ENCODE data around the gene DOCK3. TPM values are rescaled to one million over a fixed set of nuclear protein-coding genes. Genes with fewer than 3 reads are reported as not detected.

The DOCK3 gene
- total RNA-seq, 1 experiment from 2014 or later: 5.6 TPM

DNA sequence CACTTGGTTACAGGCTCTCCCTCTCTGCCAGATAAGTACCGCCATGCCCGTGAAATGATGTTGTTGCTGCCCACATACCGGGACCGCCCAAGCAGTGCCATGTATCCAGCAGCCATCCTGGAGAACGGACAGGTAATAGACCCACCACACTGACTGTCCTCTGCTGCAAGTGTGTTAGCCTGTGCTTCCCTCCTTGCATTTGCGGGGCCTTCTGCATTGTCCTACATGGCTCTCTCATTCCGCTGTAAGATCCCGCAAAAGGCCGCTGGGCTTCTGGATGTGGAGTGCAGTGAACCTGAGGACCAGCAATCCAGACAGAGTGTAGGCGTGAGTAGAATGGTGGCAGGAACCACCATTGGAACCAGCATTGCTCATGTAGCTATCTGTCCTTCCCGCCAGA, 699.7 kb downstream of the DOCK3 start:
- ChIA-PET CTCF (no interaction called here), POLR2A (no interaction called here)
- Mint-ChIP-seq H3K36me3 (no peaks in the 10 kb centered on the region), H3K4me1 (no peaks in the 10 kb centered on the region), H3K4me3 (no peak overlapping the region), H3K9me3 (no peaks in the 10 kb centered on the region), H3K27ac (no peak overlapping the region), H3K27me3 (ENCODE audit: low read depth) (no peaks in the 10 kb centered on the region)
- TF ChIP-seq, protein P1, sequence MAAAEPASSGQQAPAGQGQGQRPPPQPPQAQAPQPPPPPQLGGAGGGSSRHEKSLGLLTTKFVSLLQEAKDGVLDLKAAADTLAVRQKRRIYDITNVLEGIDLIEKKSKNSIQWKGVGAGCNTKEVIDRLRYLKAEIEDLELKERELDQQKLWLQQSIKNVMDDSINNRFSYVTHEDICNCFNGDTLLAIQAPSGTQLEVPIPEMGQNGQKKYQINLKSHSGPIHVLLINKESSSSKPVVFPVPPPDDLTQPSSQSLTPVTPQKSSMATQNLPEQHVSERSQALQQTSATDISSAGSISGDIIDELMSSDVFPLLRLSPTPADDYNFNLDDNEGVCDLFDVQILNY (CRISPR knock-in tag; IDR thresholded peaks at IDR 0.05): no peak
- TF ChIP-seq, protein P2, sequence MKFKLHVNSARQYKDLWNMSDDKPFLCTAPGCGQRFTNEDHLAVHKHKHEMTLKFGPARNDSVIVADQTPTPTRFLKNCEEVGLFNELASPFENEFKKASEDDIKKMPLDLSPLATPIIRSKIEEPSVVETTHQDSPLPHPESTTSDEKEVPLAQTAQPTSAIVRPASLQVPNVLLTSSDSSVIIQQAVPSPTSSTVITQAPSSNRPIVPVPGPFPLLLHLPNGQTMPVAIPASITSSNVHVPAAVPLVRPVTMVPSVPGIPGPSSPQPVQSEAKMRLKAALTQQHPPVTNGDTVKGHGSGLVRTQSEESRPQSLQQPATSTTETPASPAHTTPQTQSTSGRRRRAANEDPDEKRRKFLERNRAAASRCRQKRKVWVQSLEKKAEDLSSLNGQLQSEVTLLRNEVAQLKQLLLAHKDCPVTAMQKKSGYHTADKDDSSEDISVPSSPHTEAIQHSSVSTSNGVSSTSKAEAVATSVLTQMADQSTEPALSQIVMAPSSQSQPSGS (CRISPR knock-in tag; IDR thresholded peaks at IDR 0.05; ENCODE audit: borderline replicate concordance, low read depth): no peak
- TF ChIP-seq, protein P3, sequence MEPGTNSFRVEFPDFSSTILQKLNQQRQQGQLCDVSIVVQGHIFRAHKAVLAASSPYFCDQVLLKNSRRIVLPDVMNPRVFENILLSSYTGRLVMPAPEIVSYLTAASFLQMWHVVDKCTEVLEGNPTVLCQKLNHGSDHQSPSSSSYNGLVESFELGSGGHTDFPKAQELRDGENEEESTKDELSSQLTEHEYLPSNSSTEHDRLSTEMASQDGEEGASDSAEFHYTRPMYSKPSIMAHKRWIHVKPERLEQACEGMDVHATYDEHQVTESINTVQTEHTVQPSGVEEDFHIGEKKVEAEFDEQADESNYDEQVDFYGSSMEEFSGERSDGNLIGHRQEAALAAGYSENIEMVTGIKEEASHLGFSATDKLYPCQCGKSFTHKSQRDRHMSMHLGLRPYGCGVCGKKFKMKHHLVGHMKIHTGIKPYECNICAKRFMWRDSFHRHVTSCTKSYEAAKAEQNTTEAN (CRISPR knock-in tag; IDR thresholded peaks at IDR 0.05): no peak
- TF ChIP-seq TEAD1 (CRISPR knock-in tag; IDR thresholded peaks at IDR 0.05) (no peak), ZBTB21 (CRISPR knock-in tag; IDR thresholded peaks at IDR 0.05; ENCODE audit: borderline replicate concordance) (no peak), MYBL2 (CRISPR knock-in tag; IDR thresholded peaks at IDR 0.05) (no peak), ZNF317 (CRISPR knock-in tag; IDR thresholded peaks at IDR 0.05; ENCODE audit: borderline replicate concordance, low read depth) (no peak)
- ATAC-seq (no peak), DNase-seq (ENCODE audit: low spot score) (no peak)

DNA sequence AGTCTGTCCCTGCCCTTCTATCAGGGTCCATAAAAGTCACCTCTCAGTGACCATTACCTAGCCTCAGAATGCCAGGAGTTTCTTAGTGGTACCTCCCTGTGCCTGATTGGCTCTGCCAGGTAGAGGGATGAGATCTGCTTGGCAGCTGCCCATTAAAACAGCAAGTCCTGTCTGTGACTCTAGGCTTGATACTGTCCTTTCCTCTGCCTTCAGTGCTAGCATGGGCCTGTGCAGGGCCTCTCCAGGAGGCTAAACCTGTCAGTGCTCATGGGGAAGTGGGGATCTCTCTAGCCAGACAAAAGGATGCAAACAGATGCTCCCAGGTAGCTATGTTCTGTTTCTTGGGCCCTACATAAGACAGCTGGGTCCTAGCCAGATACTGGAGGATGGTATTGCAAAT, 700.4 kb downstream of the DOCK3 start:
- Mint-ChIP-seq H3K27me3 (ENCODE audit: low read depth) (no peaks in the 10 kb centered on the region), H3K27ac (no peak overlapping the region), H3K4me3 (no peak overlapping the region), H3K36me3 (no peaks in the 10 kb centered on the region), H3K4me1 (no peaks in the 10 kb centered on the region), H3K9me3 (no peaks in the 10 kb centered on the region)
- ATAC-seq (no peak), DNase-seq (ENCODE audit: low spot score) (no peak)
- POLR2A ChIA-PET: no interaction called here
- CTCF ChIA-PET: no interaction called here
- TF ChIP-seq CBFB (CRISPR knock-in tag; IDR thresholded peaks at IDR 0.05; ENCODE audit: low read depth): no peak
- no peak for TF ChIP-seq CREB1 (CRISPR knock-in tag; IDR thresholded peaks at IDR 0.05)
- TF ChIP-seq, protein P4, sequence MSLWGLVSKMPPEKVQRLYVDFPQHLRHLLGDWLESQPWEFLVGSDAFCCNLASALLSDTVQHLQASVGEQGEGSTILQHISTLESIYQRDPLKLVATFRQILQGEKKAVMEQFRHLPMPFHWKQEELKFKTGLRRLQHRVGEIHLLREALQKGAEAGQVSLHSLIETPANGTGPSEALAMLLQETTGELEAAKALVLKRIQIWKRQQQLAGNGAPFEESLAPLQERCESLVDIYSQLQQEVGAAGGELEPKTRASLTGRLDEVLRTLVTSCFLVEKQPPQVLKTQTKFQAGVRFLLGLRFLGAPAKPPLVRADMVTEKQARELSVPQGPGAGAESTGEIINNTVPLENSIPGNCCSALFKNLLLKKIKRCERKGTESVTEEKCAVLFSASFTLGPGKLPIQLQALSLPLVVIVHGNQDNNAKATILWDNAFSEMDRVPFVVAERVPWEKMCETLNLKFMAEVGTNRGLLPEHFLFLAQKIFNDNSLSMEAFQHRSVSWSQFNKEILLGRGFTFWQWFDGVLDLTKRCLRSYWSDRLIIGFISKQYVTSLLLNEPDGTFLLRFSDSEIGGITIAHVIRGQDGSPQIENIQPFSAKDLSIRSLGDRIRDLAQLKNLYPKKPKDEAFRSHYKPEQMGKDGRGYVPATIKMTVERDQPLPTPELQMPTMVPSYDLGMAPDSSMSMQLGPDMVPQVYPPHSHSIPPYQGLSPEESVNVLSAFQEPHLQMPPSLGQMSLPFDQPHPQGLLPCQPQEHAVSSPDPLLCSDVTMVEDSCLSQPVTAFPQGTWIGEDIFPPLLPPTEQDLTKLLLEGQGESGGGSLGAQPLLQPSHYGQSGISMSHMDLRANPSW (CRISPR knock-in tag; conservative IDR thresholded peaks at IDR 0.05; ENCODE audit: low read depth): no peak
- no peak for TF ChIP-seq GTF2I (CRISPR knock-in tag; conservative IDR thresholded peaks at IDR 0.05)
- TF ChIP-seq MYBL2 (CRISPR knock-in tag; IDR thresholded peaks at IDR 0.05): no peak
- TF ChIP-seq RORB (CRISPR knock-in tag; IDR thresholded peaks at IDR 0.05): no peak
- TF ChIP-seq, protein P5, sequence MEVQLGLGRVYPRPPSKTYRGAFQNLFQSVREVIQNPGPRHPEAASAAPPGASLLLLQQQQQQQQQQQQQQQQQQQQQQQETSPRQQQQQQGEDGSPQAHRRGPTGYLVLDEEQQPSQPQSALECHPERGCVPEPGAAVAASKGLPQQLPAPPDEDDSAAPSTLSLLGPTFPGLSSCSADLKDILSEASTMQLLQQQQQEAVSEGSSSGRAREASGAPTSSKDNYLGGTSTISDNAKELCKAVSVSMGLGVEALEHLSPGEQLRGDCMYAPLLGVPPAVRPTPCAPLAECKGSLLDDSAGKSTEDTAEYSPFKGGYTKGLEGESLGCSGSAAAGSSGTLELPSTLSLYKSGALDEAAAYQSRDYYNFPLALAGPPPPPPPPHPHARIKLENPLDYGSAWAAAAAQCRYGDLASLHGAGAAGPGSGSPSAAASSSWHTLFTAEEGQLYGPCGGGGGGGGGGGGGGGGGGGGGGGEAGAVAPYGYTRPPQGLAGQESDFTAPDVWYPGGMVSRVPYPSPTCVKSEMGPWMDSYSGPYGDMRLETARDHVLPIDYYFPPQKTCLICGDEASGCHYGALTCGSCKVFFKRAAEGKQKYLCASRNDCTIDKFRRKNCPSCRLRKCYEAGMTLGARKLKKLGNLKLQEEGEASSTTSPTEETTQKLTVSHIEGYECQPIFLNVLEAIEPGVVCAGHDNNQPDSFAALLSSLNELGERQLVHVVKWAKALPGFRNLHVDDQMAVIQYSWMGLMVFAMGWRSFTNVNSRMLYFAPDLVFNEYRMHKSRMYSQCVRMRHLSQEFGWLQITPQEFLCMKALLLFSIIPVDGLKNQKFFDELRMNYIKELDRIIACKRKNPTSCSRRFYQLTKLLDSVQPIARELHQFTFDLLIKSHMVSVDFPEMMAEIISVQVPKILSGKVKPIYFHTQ (CRISPR knock-in tag; IDR thresholded peaks at IDR 0.05): no peak
- TF ChIP-seq, protein P6, sequence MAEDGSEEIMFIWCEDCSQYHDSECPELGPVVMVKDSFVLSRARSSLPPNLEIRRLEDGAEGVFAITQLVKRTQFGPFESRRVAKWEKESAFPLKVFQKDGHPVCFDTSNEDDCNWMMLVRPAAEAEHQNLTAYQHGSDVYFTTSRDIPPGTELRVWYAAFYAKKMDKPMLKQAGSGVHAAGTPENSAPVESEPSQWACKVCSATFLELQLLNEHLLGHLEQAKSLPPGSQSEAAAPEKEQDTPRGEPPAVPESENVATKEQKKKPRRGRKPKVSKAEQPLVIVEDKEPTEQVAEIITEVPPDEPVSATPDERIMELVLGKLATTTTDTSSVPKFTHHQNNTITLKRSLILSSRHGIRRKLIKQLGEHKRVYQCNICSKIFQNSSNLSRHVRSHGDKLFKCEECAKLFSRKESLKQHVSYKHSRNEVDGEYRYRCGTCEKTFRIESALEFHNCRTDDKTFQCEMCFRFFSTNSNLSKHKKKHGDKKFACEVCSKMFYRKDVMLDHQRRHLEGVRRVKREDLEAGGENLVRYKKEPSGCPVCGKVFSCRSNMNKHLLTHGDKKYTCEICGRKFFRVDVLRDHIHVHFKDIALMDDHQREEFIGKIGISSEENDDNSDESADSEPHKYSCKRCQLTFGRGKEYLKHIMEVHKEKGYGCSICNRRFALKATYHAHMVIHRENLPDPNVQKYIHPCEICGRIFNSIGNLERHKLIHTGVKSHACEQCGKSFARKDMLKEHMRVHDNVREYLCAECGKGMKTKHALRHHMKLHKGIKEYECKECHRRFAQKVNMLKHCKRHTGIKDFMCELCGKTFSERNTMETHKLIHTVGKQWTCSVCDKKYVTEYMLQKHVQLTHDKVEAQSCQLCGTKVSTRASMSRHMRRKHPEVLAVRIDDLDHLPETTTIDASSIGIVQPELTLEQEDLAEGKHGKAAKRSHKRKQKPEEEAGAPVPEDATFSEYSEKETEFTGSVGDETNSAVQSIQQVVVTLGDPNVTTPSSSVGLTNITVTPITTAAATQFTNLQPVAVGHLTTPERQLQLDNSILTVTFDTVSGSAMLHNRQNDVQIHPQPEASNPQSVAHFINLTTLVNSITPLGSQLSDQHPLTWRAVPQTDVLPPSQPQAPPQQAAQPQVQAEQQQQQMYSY (CRISPR knock-in tag; IDR thresholded peaks at IDR 0.05): no peak
- TF ChIP-seq, protein P2 (CRISPR knock-in tag; IDR thresholded peaks at IDR 0.05; ENCODE audit: borderline replicate concordance, low read depth): no peak
- no peak for TF ChIP-seq PRRX2 (CRISPR knock-in tag; IDR thresholded peaks at IDR 0.05)
- no peak for TF ChIP-seq ZNF263 (CRISPR knock-in tag; IDR thresholded peaks at IDR 0.05; ENCODE audit: low read depth)
- TF ChIP-seq, protein P7, sequence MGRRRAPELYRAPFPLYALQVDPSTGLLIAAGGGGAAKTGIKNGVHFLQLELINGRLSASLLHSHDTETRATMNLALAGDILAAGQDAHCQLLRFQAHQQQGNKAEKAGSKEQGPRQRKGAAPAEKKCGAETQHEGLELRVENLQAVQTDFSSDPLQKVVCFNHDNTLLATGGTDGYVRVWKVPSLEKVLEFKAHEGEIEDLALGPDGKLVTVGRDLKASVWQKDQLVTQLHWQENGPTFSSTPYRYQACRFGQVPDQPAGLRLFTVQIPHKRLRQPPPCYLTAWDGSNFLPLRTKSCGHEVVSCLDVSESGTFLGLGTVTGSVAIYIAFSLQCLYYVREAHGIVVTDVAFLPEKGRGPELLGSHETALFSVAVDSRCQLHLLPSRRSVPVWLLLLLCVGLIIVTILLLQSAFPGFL (CRISPR knock-in tag; IDR thresholded peaks at IDR 0.05; ENCODE audit: borderline replicate concordance): no peak
- TF ChIP-seq ZNF232 (CRISPR knock-in tag; IDR thresholded peaks at IDR 0.05): no peak
- no peak for TF ChIP-seq FOXJ3 (CRISPR knock-in tag; IDR thresholded peaks at IDR 0.05; ENCODE audit: borderline replicate concordance)

Data from WTC11 (cell line).